GM18505 (cell line): Measurements from ENCODE around the gene FAM168A.

Source experiments
- ATAC-seq: cut with Tn5 transposase; IDR thresholded peaks from one replicate; pipeline ENCODE4 v1.9.1; 2021; ENCODE audit not compliant: unreplicated experiment
- POLR2A ChIP-seq: IDR thresholded peaks from 4 replicates; pipeline ENCODE4 v1.6.1; 2011; ENCODE audit warnings: borderline replicate concordance; ENCODE audit not compliant: insufficient read depth, insufficient read length; ENCODE audit errors: extremely low read depth

The FAM168A gene

DNA sequence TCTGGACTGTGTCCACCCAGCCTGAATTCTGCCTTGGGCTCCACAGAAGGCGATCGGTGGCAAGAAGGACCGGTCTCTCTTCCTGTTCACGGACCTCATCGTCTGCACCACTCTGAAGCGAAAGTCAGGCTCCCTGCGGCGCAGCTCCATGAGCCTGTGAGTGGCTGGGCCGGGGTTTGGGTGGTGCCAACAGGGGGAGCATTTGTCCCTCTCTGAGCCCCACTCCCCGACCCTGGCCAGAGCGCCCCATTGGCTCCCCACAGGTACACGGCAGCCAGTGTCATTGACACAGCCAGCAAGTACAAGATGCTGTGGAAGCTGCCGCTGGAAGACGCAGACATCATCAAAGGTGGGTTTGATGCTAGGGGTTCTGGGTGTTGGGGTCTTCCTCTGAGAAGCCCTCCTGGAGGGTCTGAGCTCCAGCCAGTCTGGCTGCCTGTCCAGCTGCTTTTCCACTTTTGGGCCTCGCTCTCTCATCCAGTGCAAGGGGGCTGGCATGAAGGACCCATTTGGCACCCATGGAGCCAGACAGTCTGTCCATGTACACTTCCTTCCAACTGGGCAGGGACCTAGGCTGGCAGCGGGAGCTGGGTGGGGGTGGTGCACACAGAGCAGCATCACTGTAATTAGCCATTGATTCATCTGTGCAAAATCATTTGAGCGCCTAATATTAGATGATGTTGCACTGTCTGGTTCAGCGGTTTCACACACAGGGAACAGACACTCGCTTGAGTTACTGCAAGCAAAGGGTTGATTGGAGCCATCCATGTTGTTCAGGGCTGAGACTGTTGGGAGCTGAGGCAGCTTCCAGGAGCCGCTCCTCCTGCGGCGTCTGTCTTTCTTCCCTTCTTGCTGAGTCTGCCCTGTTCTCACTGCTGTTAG lies 240.7 kb downstream of the FAM168A start:
- no peak for ATAC-seq
- no peak for TF ChIP-seq POLR2A

DNA sequence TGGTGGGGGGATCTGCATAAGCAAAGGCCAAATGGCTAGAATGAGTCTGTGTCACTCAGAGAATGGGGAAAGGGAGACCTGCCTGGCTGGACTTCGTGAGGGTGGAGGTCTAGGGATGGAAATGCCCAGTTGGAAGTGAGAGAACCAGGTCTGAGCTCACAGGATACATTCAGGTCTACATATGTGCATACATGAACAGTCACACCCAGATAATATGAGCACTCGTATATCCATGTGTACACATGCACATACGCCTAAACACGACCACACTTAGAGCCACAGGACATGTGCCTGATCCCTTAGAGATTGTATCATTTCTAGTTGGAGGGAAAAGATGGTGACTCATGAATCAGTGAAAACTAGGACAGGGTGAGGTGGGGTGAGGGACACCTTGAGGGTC lies 242.8 kb downstream of the FAM168A start:
- ATAC-seq = no peak

DNA sequence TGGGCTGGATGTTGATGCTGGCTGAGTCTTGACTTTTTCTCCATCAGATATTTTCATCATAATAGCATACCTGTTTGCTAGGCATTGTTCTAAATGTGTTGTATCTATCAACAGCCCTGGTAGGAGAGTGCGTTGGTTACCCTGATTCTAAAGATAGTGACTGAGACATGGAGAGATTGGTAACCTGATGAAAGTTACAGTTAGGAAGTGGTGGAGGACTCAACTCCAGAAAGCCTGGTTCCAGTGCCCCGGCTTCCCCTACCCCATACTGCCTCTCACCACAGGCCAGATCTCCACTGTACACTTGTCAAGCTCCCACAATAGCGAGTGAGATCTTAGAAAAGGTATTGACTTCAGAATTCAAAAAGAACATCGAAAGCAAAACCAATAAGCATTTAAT lies 244.5 kb downstream of the FAM168A start:
- TF ChIP-seq POLR2A = no peak
- ATAC-seq = no peak

More for the DNA sequence above, 242.8 kb downstream of the FAM168A start:
- no peak for TF ChIP-seq POLR2A

DNA sequence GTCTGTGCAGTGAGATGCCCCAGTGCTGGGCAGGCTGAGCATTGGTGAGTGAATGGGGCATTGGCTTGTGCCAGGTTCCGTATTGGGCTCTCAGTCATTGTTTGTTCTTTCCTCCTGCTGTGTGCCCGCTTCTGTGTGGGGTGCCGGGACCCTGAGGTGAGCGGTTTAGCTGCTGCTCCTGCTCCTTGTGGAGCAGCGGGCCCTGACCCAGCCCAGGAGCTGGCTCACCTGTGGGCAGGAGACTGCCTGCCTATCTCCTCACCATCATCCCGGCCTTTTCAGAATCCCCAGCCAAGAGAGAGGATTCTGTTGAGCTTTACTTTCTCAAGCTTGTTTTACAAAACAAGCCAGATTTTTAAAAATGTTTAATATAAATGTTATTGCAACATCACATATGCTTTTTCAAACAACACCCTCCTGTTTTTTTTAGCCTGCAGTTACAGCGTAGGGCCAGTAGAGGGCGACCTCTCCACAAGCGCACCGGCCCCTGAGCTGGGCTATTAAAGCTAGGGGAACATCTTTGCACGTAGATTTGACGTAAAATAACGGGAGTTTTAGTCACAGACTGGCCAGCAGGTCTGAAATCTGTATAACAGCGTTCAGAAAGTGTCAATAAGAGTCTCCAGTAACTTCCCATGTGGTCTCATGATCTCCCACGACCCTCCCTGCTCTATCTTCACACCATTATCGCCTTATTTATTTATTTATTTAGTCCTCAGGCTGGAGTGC lies 246.8 kb downstream of the FAM168A start:
- TF ChIP-seq POLR2A = no peak
- ATAC-seq = no peak
